ENCODE measurements around the gene CALY. TPM values are rescaled to one million over a fixed set of nuclear protein-coding genes. Genes with fewer than 3 reads are reported as not detected.

Gene CALY
- total RNA-seq, 1 donor: not detected

GRCh38 chr10:133318494-133319127 is 18.1 kb downstream of the CALY start:
- Histone ChIP-seq H3K4me3 (ENCODE audit: insufficient read depth, low read length) (peak overlapping the region; percentile 68), H2AFZ (ENCODE audit: low read length) (peak overlapping the region; percentile 85), H3K9me3 (ENCODE audit: low read depth, low read length) (no peaks in the 10 kb centered on the region), H4K20me1 (ENCODE audit: insufficient read depth, low read length) (no peaks in the 10 kb centered on the region), H3K36me3 (ENCODE audit: insufficient read depth, low read length) (no peaks in the 10 kb centered on the region), H3K4me2 (ENCODE audit: insufficient read depth, low read length) (peak overlapping the region; percentile 81), H3K79me2 (ENCODE audit: insufficient read depth, low read length) (no peaks in the 10 kb centered on the region), H3K4me1 (ENCODE audit: insufficient read depth, low read length) (no peaks in the 10 kb centered on the region), H3K27me3 (ENCODE audit: insufficient read depth, low read length) (no peaks in the 10 kb centered on the region), H3K27ac (ENCODE audit: low read depth, low read length) (no peak overlapping the region)
- TF ChIP-seq CTCF (IDR thresholded peaks at IDR 0.05; ENCODE audit: extremely low read depth, low read depth, low read length): peak; percentile 68
- DNase-seq (ENCODE audit: insufficient read length, low spot score, missing footprints): peak; percentile 94

DNA sequence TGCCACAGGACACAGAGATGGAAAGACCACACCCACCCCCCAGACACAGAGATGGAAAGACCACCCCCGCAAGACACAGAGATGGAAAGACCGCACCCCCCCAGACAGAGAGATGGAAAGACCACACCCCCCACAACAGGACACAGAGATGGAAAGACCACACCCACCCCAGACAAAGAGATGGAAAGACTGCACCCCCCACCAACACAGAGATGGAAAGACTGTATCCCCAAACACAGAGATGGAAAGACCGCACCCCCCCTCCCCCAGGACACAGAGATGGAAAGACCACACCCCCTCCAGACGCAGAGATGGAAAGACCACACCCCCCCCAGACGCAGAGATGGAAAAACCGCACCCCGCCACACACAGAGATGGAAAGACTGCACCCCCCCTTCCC is 20.0 kb downstream of the CALY start:
- TF ChIP-seq CTCF (IDR thresholded peaks at IDR 0.05; ENCODE audit: extremely low read depth, low read depth, low read length): no peak
- Histone ChIP-seq H3K4me3 (ENCODE audit: insufficient read depth, low read length) (no peak overlapping the region), H3K9me3 (ENCODE audit: low read depth, low read length) (no peaks in the 10 kb centered on the region), H3K4me2 (ENCODE audit: insufficient read depth, low read length) (no peak overlapping the region), H3K36me3 (ENCODE audit: insufficient read depth, low read length) (peaks cover 7% of the 10 kb centered on the region), H3K27me3 (ENCODE audit: insufficient read depth, low read length) (no peaks in the 10 kb centered on the region), H2AFZ (ENCODE audit: low read length) (no peak overlapping the region), H4K20me1 (ENCODE audit: insufficient read depth, low read length) (no peaks in the 10 kb centered on the region), H3K27ac (ENCODE audit: low read depth, low read length) (no peak overlapping the region), H3K4me1 (ENCODE audit: insufficient read depth, low read length) (no peaks in the 10 kb centered on the region), H3K79me2 (ENCODE audit: insufficient read depth, low read length) (no peaks in the 10 kb centered on the region)
- no peak for DNase-seq (ENCODE audit: insufficient read length, low spot score, missing footprints)

- Histone ChIP-seq H2AFZ (ENCODE audit: low read length) (no peak overlapping the region), H3K79me2 (ENCODE audit: insufficient read depth, low read length) (no peaks in the 10 kb centered on the region), H3K27ac (ENCODE audit: low read depth, low read length) (no peak overlapping the region), H4K20me1 (ENCODE audit: insufficient read depth, low read length) (no peaks in the 10 kb centered on the region), H3K4me1 (ENCODE audit: insufficient read depth, low read length) (no peaks in the 10 kb centered on the region), H3K4me2 (ENCODE audit: insufficient read depth, low read length) (no peak overlapping the region), H3K9me3 (ENCODE audit: low read depth, low read length) (no peaks in the 10 kb centered on the region), H3K4me3 (ENCODE audit: insufficient read depth, low read length) (no peak overlapping the region), H3K27me3 (ENCODE audit: insufficient read depth, low read length) (no peaks in the 10 kb centered on the region), H3K36me3 (ENCODE audit: insufficient read depth, low read length) (peaks cover 7% of the 10 kb centered on the region)
- no peak for TF ChIP-seq CTCF (IDR thresholded peaks at IDR 0.05; ENCODE audit: extremely low read depth, low read depth, low read length)
- DNase-seq (ENCODE audit: insufficient read length, low spot score, missing footprints): no peak
Observed at GRCh38 chr10:133316266-133316665, 20.4 kb downstream of the CALY start.

GRCh38 chr10:133315847-133316246 is 20.8 kb downstream of the CALY start:
- no peak for DNase-seq (ENCODE audit: insufficient read length, low spot score, missing footprints)
- Histone ChIP-seq H3K36me3 (ENCODE audit: insufficient read depth, low read length) (peaks cover 7% of the 10 kb centered on the region), H3K4me3 (ENCODE audit: insufficient read depth, low read length) (no peak overlapping the region), H2AFZ (ENCODE audit: low read length) (no peak overlapping the region), H3K27ac (ENCODE audit: low read depth, low read length) (no peak overlapping the region), H3K9me3 (ENCODE audit: low read depth, low read length) (no peaks in the 10 kb centered on the region), H4K20me1 (ENCODE audit: insufficient read depth, low read length) (no peaks in the 10 kb centered on the region), H3K79me2 (ENCODE audit: insufficient read depth, low read length) (no peaks in the 10 kb centered on the region), H3K4me2 (ENCODE audit: insufficient read depth, low read length) (no peak overlapping the region), H3K4me1 (ENCODE audit: insufficient read depth, low read length) (no peaks in the 10 kb centered on the region), H3K27me3 (ENCODE audit: insufficient read depth, low read length) (no peaks in the 10 kb centered on the region)
- no peak for TF ChIP-seq CTCF (IDR thresholded peaks at IDR 0.05; ENCODE audit: extremely low read depth, low read depth, low read length)

Measured in osteoblast (primary cell).